Liver (tissue), 3 donors: ENCODE data around the gene RPS6KA5.

Experiments used
- EGR1 ChIP-seq, 2 donors: IDR thresholded peaks; 2 replicates each; pipeline ENCODE4 v1.6.1; 2016 to 2018; ENCODE audit warnings: antibody characterized with exemption in 2 of 2, low read depth in 2 of 2
- YY1 ChIP-seq: IDR thresholded peaks from 2 replicates; pipeline ENCODE4 v1.6.1; 2016; ENCODE audit warnings: antibody characterized with exemption, mild to moderate bottlenecking
- TF ChIP-seq, protein P1 (sequence below): fragments of 150-350 bp; IDR thresholded peaks from 2 replicates; pipeline ENCODE4 v1.5.1; 2017; ENCODE audit warnings: improper control_type of control experiment, low read depth, low read length; ENCODE audit not compliant: missing input control
- donor health status: healthy.
- donor health status: healthy.

- TF ChIP-seq YY1 = no peak
- TF ChIP-seq, protein P1, sequence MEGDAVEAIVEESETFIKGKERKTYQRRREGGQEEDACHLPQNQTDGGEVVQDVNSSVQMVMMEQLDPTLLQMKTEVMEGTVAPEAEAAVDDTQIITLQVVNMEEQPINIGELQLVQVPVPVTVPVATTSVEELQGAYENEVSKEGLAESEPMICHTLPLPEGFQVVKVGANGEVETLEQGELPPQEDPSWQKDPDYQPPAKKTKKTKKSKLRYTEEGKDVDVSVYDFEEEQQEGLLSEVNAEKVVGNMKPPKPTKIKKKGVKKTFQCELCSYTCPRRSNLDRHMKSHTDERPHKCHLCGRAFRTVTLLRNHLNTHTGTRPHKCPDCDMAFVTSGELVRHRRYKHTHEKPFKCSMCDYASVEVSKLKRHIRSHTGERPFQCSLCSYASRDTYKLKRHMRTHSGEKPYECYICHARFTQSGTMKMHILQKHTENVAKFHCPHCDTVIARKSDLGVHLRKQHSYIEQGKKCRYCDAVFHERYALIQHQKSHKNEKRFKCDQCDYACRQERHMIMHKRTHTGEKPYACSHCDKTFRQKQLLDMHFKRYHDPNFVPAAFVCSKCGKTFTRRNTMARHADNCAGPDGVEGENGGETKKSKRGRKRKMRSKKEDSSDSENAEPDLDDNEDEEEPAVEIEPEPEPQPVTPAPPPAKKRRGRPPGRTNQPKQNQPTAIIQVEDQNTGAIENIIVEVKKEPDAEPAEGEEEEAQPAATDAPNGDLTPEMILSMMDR = no peak
- no peak for TF ChIP-seq EGR1 (IDR thresholded peaks at IDR 0.05; ENCODE audit: low read depth in 2 of 2)
Observed at GRCh38 chr14:91015435-91015834, 45.0 kb downstream of the RPS6KA5 start.
